ENCODE data around the gene DNAH10. TPM values are rescaled to one million over a fixed set of nuclear protein-coding genes. Genes with fewer than 3 reads are reported as not detected.

The DNAH10 gene
- total RNA-seq, 2 experiments from 2014 or later, result 0.11 to 0.19 TPM

- ChIA-PET CTCF (ENCODE audit: unreplicated experiment) (no interaction called here), POLR2A (no interaction called here)
- H3K79me2 ChIP-seq (ENCODE audit: insufficient read depth, low read depth, low read length), result no peaks in the 10 kb centered on the region
- intact Hi-C loops (cut with micrococcal nuclease; ENCODE audit: unreplicated experiment), result no loop called here
- H3K36me3 ChIP-seq (ENCODE audit: insufficient read depth, low read length), result no peaks in the 10 kb centered on the region
- H3K4me1 ChIP-seq (ENCODE audit: insufficient read depth, low read length, poor library complexity, severe bottlenecking), result no peaks in the 10 kb centered on the region
- no peak overlapping the region for H2AFZ ChIP-seq (ENCODE audit: low read length)
- H3K9me3 ChIP-seq (ENCODE audit: low read length), result no peaks in the 10 kb centered on the region
- no peaks in the 10 kb centered on the region for H4K20me1 ChIP-seq (ENCODE audit: insufficient read depth, low read length)
- H3K4me2 ChIP-seq (ENCODE audit: low read length), result no peak overlapping the region
- no peak overlapping the region for H3K4me3 ChIP-seq (ENCODE audit: low read depth, low read length, poor library complexity, severe bottlenecking)
- H3K27ac ChIP-seq (ENCODE audit: low read depth, low read length, poor library complexity, severe bottlenecking), result no peak overlapping the region
- DNase-seq (ENCODE audit: low spot score), result no peak
- no peaks in the 10 kb centered on the region for H3K9me2 ChIP-seq (ENCODE audit: insufficient read depth, low read length)
- no peak for TF ChIP-seq CTCF (conservative IDR thresholded peaks at IDR 0.05; ENCODE audit: low read length)
- no peak for TF ChIP-seq EZH2phosphoT487 (IDR thresholded peaks at IDR 0.05; ENCODE audit: borderline replicate concordance, low read depth, low read length)
- no TSS peak for BruUV-seq (replicated peaks)
Measured at GRCh38 chr12:123868791-123869190, 106.7 kb downstream of the DNAH10 start.

- Histone ChIP-seq H3K4me1 (ENCODE audit: insufficient read depth, low read length, poor library complexity, severe bottlenecking) (no peaks in the 10 kb centered on the region), H3K4me3 (ENCODE audit: low read depth, low read length, poor library complexity, severe bottlenecking) (no peak overlapping the region), H3K36me3 (ENCODE audit: insufficient read depth, low read length) (no peaks in the 10 kb centered on the region), H3K79me2 (ENCODE audit: insufficient read depth, low read depth, low read length) (no peaks in the 10 kb centered on the region), H3K4me2 (ENCODE audit: low read length) (no peak overlapping the region), H3K27ac (ENCODE audit: low read depth, low read length, poor library complexity, severe bottlenecking) (no peak overlapping the region), H3K9me3 (ENCODE audit: low read length) (no peaks in the 10 kb centered on the region), H2AFZ (ENCODE audit: low read length) (no peak overlapping the region), H4K20me1 (ENCODE audit: insufficient read depth, low read length) (no peaks in the 10 kb centered on the region), H3K9me2 (ENCODE audit: insufficient read depth, low read length) (no peaks in the 10 kb centered on the region)
- no peak for DNase-seq (ENCODE audit: low spot score)
- BruUV-seq (replicated peaks), result no TSS peak
- POLR2A ChIA-PET, result no interaction called here
- CTCF ChIA-PET (ENCODE audit: unreplicated experiment), result no interaction called here
- intact Hi-C loops (cut with micrococcal nuclease; ENCODE audit: unreplicated experiment), result no loop called here
- TF ChIP-seq CTCF (conservative IDR thresholded peaks at IDR 0.05; ENCODE audit: low read length) (no peak), EZH2phosphoT487 (IDR thresholded peaks at IDR 0.05; ENCODE audit: borderline replicate concordance, low read depth, low read length) (no peak)
Measured at GRCh38 chr12:123873793-123874192, 111.7 kb downstream of the DNAH10 start.

GRCh38 chr12:123877968-123878367 is 115.9 kb downstream of the DNAH10 start:
- TF ChIP-seq CTCF (conservative IDR thresholded peaks at IDR 0.05; ENCODE audit: low read length) (no peak), EZH2phosphoT487 (IDR thresholded peaks at IDR 0.05; ENCODE audit: borderline replicate concordance, low read depth, low read length) (no peak)
- ChIA-PET POLR2A (no interaction called here), CTCF (ENCODE audit: unreplicated experiment) (no interaction called here)
- DNase-seq (ENCODE audit: low spot score), result no peak
- Histone ChIP-seq H3K36me3 (ENCODE audit: insufficient read depth, low read length) (no peaks in the 10 kb centered on the region), H3K4me3 (ENCODE audit: low read depth, low read length, poor library complexity, severe bottlenecking) (no peak overlapping the region), H3K79me2 (ENCODE audit: insufficient read depth, low read depth, low read length) (no peaks in the 10 kb centered on the region), H3K9me2 (ENCODE audit: insufficient read depth, low read length) (no peaks in the 10 kb centered on the region), H3K4me1 (ENCODE audit: insufficient read depth, low read length, poor library complexity, severe bottlenecking) (no peaks in the 10 kb centered on the region), H3K27ac (ENCODE audit: low read depth, low read length, poor library complexity, severe bottlenecking) (no peak overlapping the region), H4K20me1 (ENCODE audit: insufficient read depth, low read length) (no peaks in the 10 kb centered on the region), H2AFZ (ENCODE audit: low read length) (no peak overlapping the region), H3K9me3 (ENCODE audit: low read length) (no peaks in the 10 kb centered on the region), H3K4me2 (ENCODE audit: low read length) (no peak overlapping the region)
- intact Hi-C loops (cut with micrococcal nuclease; ENCODE audit: unreplicated experiment), result no loop called here
- BruUV-seq (replicated peaks), result no TSS peak
